GM12874 (cell line): ENCODE data around the gene TRIM44.

Experiments
- TF ChIP-seq, protein P1 (sequence below): IDR thresholded peaks from 2 replicates; pipeline ENCODE4 v1.5.1; 2011; ENCODE audit warnings: low read depth, mild to moderate bottlenecking, control low read depth, low read length, moderate library complexity; ENCODE audit not compliant: insufficient read depth

Gene TRIM44

DNA sequence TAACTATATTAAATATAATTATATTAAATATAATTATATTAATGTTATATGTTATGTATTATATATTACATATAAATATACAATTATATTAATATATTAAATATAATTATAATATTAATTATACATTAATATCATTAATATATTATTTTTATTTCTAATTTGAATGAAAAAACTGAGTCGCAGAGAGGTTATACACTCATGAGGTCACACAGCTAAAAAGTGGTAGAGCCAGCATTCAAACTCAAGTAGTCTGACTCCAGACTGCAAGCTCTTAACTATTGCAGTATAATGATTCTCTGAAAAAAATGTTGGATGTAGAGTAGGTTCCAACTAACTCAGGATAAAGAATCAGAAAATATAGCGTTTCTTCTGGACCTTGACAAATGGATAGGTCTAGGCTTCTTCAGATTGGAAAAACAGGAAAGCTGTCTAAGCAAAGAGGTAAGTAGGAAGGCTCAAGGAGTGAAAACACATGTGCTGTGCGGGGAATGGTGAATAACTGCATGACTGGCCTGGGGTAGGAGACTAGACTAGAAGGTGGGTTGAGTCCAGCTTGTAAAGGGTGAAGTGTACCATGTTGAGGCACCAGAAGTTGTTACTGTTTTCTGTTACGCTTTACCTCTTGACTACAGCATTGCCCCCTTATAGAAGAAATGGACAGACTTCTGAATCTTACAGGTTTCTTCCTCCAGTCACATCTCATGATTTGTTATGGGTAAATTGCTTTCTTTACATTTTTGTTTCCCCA is 80.3 kb downstream of the TRIM44 start:
- TF ChIP-seq, protein P1, sequence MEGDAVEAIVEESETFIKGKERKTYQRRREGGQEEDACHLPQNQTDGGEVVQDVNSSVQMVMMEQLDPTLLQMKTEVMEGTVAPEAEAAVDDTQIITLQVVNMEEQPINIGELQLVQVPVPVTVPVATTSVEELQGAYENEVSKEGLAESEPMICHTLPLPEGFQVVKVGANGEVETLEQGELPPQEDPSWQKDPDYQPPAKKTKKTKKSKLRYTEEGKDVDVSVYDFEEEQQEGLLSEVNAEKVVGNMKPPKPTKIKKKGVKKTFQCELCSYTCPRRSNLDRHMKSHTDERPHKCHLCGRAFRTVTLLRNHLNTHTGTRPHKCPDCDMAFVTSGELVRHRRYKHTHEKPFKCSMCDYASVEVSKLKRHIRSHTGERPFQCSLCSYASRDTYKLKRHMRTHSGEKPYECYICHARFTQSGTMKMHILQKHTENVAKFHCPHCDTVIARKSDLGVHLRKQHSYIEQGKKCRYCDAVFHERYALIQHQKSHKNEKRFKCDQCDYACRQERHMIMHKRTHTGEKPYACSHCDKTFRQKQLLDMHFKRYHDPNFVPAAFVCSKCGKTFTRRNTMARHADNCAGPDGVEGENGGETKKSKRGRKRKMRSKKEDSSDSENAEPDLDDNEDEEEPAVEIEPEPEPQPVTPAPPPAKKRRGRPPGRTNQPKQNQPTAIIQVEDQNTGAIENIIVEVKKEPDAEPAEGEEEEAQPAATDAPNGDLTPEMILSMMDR: no peak

DNA sequence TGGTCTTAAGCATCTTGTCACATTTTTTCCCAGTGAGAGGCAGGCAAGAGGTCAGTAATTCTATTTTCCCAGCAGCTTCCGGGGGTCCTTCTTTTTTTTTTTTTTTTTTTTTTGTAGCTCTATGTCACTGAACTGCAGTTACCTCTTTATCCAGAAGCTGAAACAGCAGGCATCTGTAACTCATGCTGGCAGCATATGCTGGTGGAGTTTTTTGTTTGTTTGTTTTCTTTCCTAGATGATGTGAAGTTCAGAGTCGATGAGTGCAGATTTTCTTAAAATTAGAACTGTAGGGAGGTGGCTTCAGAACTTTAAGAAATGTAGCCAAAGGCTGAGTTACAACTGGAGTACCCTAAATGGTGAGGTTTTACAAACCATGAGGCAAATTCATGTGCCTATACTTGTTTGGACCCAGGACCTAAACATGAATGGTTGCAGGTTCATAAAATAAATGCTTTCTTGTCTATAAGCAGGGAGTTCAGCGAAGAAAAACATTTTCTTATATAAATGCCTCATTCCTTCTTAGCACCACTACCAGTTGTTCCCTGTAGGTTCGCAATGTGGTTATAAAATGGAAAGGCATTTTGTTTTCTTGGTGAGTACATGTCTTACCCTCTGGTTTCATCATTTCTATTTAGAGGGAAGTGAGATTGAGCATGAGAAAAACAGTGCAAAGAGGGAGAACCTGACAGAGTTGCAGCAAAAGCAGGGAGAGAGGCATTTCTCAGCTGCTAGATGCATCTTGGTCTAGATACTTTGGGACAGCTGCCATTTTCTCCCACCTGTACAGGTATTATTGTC is 84.0 kb downstream of the TRIM44 start:
- TF ChIP-seq, protein P1: no peak

DNA sequence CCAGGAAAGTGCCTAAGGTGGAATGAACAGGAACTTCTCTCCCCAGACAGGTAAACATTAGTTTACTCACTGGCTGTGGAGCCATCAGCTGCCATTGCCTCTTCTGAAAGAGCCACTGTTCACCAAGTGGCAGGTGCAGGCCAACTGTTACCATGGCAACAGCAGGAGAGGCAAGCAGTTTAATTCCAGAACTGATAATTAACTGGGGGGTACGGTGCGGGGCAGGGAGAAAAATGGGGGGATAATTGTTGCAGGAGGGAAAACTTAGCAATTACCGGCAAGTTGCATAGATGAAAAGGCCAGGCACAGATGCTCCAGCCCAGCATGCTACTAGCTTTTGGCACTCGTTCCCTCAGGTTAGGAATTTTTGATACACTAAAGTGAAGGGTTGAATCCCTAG is 85.1 kb downstream of the TRIM44 start:
- TF ChIP-seq, protein P1: no peak

DNA sequence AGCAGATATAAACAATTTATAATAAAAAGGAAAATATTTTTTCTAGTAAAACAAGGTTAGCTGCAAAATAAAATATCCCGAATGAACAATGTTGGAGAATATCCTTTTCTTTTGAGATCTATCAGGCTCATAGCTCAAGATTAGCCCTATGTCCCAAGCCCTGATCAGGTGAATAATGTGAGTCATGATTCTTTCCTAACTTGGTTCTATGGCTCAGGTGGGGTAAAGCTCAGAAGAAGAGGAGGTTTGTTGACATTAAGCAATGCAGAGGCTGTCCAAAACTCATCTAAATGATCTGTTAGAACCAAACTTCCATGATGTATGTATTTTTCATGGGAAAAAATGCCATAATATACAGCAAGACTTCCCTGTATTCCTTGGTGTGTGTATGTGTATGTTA is 86.1 kb downstream of the TRIM44 start:
- TF ChIP-seq, protein P1: no peak

DNA sequence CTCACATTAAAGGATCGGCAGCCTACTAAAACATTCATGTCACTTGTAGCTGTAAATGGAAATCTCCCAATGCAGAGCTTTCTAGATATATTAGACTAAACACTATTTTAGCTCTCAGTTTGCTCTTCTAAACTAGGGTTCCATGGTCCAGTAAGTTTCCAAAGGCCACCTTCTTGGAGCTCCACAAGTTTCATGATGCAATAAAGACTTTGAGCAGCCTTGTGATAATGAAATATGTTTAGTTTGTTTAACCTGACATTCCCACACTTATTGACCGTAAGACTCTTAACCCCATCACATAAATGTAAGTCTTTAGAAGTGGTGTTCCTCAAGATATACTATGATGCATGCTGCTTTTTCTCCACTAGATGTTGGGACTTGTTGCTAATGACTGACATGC is 87.7 kb downstream of the TRIM44 start:
- TF ChIP-seq, protein P1: no peak

DNA sequence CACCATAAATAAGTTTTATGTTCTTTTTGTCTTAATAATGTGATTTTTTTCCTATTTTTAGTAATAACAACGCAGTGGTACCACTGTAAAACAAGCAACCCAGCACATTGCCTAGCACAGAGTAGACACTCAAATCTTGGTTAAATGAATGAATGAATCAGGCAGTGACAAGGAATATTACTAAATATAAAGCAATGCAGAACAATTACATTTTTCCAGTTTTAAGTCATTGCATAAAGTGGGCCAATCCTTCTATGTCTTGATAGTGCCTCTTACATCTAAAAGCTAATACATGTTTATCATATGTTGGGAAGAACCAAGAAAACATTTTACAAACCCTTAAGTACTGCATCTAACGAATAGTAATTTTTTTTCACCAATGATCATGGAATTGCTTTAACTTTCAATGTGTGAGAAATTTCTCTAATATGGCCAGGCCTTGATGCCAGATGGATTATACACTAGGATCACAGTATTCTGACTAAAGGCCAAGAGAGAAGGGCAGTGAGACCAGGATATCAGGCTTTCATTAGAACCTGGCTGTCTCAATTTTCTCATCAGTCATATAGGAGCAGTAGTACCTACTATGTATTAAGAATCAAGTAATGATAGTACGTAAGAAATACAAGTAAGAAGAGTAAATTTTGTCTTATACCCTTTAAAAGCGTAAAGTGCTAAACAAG is 88.5 kb downstream of the TRIM44 start:
- TF ChIP-seq, protein P1: no peak

DNA sequence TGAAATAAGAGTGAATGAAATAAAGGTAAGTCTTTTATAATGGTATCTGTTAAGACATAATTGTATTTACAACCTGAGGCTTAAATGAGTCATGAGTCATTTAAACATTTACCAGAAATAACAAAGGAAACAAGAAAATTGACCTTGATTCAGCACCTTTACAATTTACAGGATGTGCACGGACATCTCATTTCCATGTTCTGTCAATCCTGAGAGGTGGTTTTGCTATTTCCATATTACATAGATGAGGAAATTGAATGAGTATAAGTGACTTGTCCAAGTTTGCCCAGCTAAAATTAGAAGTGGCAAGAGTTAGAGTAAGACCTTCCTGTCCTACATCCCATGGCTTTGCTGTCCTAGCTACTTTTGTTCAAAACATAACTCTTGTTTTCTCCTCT is 89.1 kb downstream of the TRIM44 start:
- TF ChIP-seq, protein P1: no peak
